Activated T-cell treated with anti-CD3 and anti-CD28 coated beads for 1 hour (primary cell): ENCODE measurements around the gene ARL13B.
A peak's percentile ranks its signal among the peaks of the same experiment; 100 is the strongest.
"Not testable (repeated sequence)": the region's sequence is repeated elsewhere in the genome, so short reads cannot be mapped to it uniquely, and the experiment has no call there.

Source experiments
- DNase-seq: peaks from one replicate; pipeline ENCODE4 v3.0.0-alpha.2; 2020; ENCODE audit warnings: low read depth

ARL13B gene

DNA sequence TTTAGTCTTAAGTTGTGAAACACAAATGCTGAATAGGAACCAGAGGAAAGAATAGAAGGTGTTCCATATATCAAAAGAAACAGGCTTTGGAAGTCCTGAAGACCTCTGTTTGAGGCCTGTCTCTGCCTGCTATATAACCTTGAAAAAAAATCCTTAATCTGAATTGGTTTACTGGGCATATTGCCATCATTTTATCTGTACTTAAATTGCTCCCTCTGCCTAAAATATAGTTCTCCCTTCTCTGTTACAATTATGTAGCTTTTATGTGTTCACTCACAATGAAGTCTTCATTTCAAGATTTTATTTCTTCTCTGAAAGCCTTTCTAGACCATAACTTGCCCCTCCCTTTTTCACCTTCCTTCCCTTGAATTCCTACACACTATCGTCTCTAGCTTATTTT lies 21.2 kb downstream of the ARL13B start:
- DNase-seq, result no peak

- DNase-seq, result no peak
Measured at GRCh38 chr3:94001827-94002495, 22.0 kb downstream of the ARL13B start.

GRCh38 chr3:94004301-94004910 lies 24.5 kb downstream of the ARL13B start:
- DNase-seq, result no peak

GRCh38 chr3:94008253-94008652 lies 28.3 kb downstream of the ARL13B start:
- DNase-seq, result no peak

DNA sequence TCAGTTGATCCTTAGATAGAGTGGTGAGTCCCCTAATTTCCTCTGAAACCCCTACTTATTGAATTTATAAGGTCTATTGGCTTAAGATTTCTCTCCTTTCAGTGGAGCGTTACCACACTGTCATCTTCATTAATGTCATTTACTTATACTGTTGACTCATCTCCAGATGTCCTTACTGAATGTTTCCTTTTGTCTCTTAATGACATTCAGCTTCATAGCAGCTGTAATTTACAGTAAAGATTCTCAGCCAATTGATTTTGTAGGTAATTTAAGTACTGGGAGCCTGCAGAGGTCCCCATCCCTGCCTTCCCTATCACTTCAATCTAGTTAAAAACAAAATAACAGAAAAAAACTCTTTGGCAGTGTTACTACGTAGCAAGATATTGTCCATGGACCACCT lies 29.7 kb downstream of the ARL13B start:
- DNase-seq, result no peak

GRCh38 chr3:94011233-94011711 lies 31.3 kb downstream of the ARL13B start:
- no peak for DNase-seq

DNA sequence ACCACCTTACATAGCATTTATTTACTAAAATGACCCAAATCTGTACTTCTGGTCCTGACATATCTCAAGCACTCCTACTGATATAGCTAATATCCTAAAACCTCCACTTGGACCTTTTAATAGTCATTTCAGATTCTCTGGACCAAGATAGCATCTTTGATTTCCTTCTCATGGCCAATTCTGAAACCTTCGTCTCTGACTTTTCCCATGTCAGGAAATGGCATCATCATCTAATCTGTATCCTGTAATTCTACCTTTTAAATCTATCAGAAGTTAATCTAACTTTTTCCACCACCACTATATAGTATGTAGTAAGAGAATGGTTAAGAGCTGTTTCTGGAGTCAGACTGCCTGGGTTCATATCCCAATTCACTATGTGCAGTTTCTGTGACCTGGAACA lies 32.2 kb downstream of the ARL13B start:
- no peak for DNase-seq

DNA sequence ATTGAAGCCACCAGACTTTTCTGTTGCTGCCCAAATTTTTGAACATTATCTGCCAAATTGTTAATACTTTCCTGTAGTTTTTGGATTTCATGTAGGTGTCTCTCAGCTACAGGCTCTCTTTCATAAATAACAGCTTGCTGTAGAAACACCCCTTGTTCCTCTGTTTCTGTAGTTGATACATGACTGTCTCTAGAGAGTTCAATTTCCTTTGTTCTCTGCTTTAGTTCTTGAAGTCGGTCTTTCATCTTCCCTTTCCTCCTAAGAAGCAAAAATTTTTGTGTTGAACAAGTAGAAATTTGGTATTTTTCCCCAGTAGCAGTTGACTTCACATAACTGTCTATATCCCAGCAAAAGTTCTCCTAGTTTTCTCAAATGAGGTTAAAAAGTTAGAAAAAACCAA lies 35.1 kb downstream of the ARL13B start:
- DNase-seq, result no peak

GRCh38 chr3:94019659-94020058 lies 39.7 kb downstream of the ARL13B start:
- no peak for DNase-seq

DNA sequence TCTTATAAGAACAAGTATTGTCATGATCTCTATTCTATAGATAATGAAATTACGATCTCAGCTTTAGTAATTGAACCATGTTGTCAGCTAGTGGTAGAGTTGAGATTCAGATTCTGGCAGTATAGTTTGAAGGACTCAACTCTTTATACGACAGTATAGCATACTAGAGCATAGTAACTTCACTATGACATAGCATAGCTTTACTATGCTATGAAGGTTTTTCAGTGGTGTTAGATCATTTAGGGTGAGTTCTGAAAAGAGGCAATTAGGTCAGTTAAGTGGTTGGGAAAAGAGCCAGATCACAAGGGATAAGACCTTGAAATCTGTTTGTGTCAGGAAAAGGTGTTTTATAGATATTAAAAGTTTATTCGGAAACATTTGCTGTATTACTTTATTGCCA lies 40.3 kb downstream of the ARL13B start:
- no peak for DNase-seq

DNA sequence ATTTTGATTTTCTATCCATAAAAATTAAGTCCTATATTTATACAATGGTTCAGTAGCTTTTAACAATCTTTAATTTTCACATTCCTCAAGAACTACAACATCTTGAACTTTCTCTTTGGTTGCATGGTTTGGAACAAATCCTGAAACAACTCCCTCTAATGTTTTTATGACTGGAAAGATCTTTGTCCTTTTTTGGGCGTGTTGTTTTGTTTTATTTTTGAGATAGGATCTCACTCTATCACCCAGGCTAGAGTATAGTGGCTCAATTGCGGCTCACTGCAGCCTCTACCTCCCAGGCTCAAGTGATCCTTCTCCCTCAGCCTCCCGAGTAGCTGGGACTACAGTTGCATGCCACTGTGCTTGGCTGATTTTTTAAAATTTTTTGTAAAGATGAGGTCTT lies 44.4 kb downstream of the ARL13B start:
- DNase-seq, result no peak

DNA sequence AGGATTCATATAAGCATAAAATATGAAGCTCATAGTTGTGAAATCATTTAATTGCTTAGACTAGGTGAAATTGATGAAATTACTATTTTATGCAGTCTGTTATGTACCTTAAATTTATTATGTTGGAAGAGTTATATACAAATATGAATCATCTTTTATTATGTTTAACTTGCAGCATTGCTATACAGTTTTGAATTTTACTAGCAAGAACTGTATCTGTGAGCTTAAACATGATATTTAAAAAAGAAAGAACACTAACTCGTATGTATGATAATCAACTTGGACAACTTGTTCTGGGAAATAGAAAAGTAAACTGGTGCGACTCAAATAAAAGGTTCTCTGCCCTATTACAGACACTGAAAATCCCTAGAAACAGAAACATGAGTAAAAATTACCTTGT lies 46.7 kb downstream of the ARL13B start:
- no peak for DNase-seq

DNA sequence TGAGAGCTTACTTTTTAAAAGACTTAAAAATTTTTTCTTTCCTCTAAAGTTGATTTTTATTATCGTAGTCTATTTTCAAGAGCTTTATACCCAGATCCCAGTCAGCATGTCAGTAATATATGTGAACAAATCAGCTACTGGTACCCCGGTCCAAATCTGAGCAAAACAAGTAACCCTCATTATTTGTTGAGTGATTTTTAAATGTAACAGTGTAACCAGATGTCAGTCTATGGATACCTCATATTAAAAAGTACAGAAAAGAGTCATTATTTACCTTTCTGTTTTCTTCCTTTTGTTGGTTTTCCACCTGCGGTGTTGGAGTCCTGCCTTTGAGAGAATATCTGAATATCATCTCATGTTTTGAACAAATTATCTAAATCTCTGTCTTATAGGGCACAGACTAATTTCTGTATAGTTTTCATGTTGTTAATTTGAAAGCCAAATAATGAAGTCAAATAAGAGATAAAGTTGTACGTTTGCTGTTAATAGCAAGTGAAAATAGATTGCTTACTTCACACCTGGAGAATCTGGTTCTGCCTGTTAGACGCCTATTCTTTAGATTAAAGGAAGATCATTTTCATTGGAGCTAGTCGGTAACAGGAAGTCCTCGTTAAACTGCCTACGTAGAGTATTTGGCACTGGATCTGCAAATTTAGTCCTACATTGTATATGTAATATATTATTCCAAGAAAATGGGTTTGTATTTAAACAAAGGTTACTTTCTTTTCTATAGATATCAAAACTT lies 48.3 kb downstream of the ARL13B start, which contains the start of gene STX19:
STX19 (minus strand) TSS at position 505 of the 745 bp plus-strand sequence. CDS start 13,328 bp downstream, outside the sequence.
- no peak for DNase-seq

- DNase-seq, result no peak
Measured at GRCh38 chr3:94036909-94037507, 57.1 kb downstream of the ARL13B start.

DNA sequence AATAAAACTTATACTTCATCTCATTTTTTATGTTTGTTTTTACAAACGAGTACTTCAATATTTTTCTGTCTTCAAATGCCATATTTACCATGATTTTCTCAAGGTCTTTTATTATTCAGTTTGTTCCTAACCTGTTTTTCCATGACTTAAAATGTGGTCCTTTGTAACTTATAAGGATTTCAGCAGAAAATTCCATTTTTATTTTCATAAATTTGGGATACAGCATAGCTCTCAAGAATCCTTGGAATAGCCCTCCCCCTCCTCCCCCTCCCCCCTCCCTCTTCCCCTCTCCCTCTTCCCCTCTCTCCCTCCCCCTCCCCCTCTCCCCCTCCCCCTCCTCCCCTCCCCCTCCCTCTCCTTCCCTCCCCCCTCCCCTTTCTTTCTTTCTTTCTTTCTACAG lies 63.3 kb downstream of the ARL13B start:
- DNase-seq, result no peak

- DNase-seq, result not testable (repeated sequence)
Measured at GRCh38 chr3:94044100-94044936, 64.4 kb downstream of the ARL13B start.

DNA sequence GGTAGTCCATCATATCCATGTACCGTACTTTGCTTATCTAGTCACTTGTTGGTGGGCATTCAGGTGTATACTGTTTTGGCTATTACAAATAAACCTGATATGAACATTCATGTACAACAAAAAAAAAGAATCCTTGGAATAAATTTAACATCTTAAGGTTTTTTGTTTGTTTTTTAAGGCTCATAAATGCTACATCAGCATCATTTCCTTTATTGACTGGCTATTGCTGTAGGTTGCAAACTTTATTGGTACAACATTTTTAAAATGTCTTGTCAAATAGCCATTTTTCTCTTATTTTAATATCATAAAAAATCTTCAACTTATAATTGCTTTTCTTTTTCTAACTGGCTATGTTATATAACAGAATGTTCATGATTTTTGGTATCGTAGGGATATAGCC lies 66.6 kb downstream of the ARL13B start:
- no peak for DNase-seq

GRCh38 chr3:94049267-94049666 lies 69.3 kb downstream of the ARL13B start:
- no peak for DNase-seq

- no peak for DNase-seq
Measured at GRCh38 chr3:94050546-94050945, 70.6 kb downstream of the ARL13B start.

DNA sequence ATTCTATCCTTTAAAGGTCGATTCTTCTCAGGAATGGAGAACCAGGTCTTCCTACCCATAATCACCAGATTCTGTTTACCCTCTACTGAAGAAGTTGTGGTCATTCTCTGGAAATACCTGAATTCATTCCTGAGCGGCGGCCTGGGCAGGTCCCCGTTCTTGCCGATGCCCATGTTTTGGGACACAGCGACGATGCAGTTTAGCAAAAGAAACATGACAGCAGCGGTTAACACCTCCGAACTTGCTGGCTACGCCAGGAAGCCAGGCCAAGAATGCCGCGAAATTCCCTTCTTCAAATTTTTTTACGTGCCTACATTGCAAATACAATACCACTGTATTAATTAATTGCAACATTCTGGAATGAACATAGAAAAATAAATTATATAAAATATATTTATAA lies 81.3 kb downstream of the ARL13B start:
- no peak for DNase-seq

DNA sequence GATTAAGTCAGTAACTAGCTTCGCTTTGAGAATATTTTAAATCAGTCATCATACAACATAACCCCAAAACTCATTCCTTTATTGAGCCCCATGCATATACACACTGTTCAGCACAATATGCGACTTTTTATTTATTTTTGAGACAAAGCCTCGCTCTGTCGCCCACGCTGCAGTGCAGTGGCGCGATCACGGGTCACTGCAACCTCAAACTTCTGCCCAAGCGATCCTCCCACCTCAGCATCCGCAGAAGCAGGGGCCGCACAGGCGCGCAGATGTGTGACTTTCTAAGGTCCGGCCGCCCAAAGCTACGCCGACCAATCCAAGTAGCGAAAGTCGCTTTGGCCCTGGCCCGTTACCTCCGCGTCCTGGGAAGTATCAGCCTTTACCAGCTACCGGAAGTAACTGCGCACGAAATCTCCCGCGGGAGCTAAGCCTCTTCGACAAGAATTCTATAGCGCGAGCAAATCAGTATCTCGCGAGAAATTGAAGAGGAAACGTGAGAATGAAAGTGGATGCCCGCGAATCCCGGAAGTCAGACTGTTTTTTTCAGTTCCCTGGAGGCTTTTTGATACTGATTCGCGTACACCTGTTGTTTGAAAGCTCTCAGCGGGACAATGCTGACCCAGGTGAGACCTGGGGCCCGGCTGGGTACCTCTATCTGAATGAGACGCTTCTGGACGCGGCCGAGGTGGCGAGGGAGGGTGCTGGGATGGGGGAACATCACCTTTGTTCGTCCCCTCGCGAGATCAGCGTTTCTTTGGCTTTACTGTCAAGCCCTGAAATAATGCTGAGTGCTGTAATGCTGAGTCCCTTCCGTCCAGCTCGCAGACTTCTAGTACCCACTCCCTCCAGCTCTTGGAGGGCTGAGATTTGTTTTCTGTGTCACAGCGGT lies 82.8 kb downstream of the ARL13B start, which contains the start of the genes DHFR2 and NSUN3:
DHFR2 (minus strand) TSS at position 404 of the 892 bp plus-strand sequence. CDS start 1,405 bp downstream, outside the sequence.
NSUN3 (plus strand) TSS at position 549 of the 892 bp plus-strand sequence; CDS start at position 615, 66 bp downstream.
- DNase-seq, result peak; percentile 63
